NCI-H2081 treated with DMSO at 0.1 percent for 48 hours (cell line): ENCODE measurements around the gene ANKRD44.
"Not testable (repeated sequence)": the region's sequence is repeated elsewhere in the genome, so short reads cannot be mapped to it uniquely, and the experiment has no call there.

ENCODE experiments used
- DNase-seq: peaks from one replicate; lab custom pipeline; 2025; lab: John Stamatoyannopoulos, UW

Gene ANKRD44

DNA sequence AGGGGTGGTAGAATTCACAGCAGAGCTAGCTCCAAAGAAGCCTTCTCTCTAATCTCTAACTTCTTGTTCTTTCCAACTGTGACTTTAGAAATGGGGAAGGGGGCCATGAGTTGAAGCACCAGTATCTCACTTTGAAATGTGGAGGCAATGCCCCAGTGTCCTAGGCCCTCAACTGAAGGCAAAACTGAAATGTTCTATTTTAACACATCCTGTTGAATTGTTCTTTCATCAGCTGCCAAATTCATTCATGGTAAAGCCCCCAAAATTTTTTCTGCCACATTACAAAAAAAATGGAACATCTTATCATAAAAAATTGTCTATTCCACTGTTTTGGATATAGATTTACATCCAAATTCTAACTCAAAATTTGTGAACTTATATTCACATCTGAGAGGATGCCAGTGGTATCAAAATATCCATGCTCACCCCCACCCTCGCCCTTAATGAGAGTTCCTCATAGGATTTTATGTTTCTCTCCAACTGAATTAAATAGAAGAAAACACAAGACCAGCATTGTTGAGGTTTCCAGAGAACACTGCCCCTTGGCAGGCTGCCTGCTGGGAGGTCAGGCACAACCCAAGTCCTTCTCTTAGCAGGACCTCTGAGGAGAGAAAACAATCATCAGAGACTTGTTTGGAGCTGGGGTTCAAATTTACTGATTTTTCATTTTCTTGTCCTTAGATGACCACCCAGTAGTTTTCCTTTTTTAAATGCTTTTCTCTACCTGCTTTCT lies 236.7 kb downstream of the ANKRD44 start:
- no peak for DNase-seq

DNA sequence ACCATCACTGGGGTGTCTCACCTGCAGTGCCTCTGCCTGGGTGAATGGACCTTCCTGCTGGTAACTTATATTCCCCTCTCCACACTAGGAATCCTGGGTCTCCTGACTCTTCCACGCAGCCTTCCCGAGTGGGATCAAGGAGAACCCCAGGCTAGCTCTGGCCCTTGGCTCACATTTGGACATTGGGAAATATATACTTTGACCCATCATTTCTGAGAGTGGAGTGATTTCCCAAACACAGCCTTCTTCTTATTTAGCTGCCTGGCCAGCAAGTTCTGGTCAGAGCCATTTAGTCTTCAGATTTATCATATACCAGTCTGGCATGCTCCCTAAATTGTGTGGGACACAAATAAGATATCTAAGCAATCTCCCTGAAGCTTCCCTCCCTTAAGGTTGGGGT lies 237.3 kb downstream of the ANKRD44 start:
- DNase-seq: no peak

DNA sequence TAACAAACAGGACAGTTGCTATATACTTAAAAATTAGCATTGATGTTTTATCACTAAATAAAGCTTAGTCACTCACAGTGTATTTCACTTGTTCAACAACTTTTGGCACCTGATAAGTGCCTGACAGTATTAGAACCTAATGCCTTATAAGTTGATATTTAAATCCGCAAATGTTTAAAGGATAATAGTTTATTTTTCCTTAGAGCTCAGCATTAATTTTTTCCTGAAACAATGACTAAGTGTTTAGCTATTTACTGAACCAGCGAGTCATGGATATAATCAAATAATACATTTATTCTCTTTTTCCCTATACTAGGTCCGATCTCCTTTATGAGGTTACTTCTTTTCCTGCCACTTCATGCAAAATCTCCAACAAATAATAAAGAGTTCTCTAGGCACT lies 238.0 kb downstream of the ANKRD44 start:
- no peak for DNase-seq

DNA sequence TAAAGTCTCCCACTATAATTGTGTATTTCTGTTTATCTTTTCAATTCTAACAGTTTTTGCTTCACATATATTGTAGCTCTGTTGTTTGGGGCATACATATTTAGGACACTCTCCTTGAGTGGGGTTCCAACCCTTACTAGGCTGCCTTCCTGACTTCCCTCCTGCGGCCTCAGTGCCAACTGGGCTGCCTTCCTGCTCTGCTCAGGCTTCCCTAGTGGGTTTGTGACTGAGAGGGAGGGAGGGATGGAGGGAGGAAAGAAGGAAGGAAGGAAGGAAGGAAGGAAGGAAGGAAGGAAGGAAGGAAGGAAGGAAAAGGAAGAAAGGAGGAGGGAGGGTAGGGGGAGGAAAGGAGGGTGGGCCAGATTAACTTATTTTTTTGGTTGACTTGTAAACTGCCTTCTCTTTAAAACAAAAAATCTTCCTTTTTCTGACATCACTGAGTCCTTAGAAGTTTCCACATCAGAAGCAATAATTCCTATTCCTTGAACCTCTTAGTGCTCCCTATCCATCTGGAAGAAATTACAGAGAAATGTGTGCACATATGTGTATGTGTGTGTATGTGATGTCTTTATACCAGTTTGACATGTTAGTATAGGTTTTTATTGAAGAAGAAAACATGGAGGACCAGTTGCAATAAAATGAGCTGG lies 238.7 kb downstream of the ANKRD44 start:
- no peak for DNase-seq

DNA sequence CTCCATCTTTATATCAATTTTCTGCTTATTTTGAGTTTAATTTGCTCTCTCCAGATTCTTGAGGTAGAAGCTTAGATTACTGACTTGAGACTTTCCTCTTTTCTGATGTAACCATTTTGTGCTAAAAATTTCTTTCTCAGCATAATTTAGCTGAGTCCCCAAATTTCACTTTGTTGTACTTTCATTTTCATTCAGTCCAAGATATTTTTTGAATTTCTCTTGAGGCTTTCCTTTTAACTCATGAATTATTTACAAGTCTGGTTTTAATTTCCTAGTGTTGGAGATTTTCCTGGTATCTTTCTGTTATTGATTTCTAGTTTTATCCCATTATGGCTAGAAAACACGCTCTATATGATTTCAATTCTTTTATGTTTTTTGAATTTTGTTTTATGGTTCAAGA lies 239.4 kb downstream of the ANKRD44 start:
- DNase-seq: no peak

DNA sequence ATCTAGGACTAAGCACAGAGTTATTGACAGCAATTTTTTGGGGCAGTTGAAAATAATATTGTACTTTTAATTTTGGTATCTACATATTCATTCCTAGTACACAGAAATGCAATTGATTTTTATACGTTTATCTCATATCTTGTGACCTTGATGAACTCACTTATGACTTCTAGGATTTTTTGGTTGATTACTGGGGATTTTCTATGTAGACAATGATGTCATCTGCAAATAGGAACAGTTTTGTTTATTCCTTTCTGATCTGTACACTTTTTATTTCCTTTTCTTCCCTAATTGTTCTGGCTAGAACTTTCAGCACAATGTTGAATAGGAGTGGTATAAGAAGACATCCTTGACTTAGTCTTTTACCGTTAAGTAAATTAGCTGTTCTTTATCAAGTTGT lies 240.6 kb downstream of the ANKRD44 start:
- no peak for DNase-seq

DNA sequence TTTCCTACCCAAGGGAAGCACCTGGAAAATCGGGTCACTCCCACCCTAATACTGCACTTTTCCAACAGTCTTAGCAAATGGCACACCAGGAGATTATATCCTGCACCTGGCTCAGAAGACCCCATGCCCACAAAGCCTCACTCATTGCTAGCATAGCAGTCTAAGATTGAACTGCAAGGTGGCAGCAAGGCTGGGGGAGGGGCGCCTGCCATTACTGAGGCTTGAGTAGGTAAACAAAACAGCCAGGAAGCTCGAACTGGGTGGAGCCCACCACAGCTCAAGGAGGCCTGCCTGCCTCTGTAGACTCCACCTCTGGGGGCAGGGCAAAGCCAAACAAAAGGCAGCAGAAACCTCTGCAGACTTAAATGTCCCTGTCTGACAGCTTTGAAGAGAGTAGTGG lies 248.0 kb downstream of the ANKRD44 start:
- DNase-seq: not testable (repeated sequence)

DNA sequence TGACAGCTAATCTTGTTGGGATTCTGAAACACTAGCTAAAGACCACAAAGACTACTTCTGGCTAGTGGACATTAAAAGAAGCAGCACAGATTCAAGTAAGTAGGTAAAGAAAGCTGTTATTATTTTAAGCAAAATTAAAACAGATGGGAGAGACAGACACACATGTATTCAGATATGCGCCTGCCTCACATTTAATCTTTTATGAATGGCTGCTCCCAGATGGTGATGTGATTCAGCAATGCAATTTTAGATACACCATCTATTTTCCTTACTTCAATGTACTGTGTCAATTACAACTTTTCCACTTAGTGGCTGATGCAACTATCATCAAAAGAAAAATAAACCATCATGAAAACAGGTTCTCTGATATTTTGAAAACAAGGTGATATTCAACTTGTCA lies 251.1 kb downstream of the ANKRD44 start:
- DNase-seq: no peak

DNA sequence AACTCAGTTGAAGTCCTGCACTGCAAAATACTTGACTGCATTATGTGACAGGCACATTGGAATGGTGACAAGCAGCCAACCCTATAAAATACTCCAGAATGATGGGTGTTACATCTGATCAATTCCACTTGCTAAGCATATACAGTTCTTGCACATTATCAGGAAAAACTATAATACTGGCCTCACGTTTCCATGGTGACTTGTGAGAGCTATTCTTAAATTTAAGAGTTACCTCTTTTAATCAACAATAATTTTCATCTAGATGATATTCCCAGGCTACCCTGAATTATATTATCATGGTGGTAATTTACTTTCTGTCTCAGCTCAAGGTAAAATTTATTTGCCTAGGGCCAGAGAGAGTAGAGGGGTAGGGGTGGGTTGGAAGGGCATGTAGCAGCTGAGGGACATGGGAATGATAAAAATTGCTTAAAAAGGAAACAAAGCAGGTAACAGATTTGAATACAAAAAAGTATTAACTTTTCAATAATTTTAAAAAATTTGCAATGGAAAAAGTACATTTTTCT lies 251.7 kb downstream of the ANKRD44 start:
- no peak for DNase-seq

DNA sequence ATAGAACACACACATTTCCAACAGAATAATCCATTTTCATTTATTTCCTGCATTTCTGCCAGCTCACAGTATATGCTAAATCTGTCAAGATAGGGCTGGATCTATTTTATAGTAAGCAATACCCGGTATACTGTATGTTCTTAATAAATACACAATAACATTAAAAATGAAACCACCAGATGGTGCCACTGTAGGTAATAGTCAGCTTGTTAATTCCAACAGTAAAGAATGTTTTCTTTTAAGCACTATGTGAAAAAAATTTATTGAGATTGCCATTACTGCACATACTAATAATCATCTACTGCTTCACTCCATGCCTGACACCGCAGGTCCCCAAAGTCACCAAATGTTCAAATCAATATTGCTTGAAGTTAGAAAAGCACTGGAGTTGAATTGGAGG lies 252.6 kb downstream of the ANKRD44 start:
- DNase-seq: no peak

DNA sequence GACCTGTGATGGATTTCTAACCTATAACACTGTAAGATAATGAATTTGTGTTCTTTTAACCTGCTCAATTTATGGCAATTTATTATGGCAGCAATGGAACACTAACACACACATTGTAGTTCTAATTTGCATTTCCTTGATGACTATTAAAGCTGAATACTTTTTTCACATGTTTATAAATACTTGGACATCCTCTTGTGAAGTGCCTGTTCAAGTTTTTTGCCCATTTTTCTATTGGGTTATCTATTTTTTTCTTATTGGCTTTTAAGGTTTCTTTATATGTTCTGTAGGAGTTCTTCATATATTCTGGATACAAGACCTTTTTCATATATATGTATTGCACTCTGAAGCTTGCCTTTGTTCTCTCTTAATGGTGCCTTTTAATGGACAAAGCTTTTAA lies 255.5 kb downstream of the ANKRD44 start:
- DNase-seq: no peak

DNA sequence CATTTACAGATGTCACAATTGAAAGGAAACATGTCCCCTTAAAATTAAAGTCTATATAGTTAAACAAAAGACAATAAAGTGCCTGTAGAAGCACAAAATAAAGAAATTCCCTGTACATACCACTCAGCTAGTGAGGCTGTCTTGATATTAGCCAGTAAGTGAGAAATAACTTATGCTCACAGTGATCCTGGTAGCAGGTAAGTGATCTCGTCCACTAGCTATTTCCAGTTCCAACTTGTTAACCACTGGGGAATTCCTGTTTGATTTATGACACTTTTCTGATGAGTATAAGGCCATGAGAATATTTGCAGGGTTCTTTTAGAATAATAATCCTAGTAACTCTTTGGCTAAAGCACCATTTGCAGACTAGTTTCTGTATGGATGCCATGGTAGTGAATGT lies 256.1 kb downstream of the ANKRD44 start:
- DNase-seq: no peak

DNA sequence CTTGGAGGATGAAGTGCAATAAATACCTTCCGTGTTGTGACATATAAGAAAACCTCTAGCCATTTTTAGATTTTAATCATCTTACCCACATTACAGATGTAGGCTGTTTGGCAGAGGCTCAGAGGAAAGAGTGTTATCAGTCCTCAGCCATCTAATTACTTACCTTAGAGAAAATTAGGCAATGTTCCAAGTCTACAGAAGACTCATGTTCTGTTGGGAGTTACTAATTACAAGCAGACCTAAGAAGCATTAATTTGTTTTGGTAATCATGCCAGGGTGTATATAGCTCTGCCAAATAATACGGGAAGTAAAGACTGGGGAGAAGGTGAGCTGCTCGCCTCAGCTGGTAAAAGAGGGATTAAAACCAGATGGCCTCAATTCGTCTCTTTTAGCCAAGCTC lies 258.2 kb downstream of the ANKRD44 start:
- no peak for DNase-seq

DNA sequence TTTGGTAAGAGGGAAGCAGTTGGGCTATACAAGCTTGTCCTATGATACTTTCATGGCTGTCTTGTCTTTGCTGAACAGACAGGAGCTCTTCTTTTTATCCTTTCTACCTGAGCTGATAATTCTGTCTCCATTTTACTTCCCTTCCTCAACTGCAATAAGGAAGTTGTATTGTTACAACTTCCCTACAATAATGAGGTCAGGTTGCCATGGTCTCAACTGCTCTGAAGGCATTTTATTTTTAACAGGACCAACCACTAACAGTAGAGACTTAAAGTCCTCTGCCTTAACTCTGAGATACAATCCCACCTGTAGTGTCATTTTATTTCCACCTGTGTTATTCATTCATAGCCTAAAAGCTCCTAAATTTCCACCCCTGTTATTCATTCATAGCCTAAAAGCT lies 265.5 kb downstream of the ANKRD44 start:
- DNase-seq: no peak

DNA sequence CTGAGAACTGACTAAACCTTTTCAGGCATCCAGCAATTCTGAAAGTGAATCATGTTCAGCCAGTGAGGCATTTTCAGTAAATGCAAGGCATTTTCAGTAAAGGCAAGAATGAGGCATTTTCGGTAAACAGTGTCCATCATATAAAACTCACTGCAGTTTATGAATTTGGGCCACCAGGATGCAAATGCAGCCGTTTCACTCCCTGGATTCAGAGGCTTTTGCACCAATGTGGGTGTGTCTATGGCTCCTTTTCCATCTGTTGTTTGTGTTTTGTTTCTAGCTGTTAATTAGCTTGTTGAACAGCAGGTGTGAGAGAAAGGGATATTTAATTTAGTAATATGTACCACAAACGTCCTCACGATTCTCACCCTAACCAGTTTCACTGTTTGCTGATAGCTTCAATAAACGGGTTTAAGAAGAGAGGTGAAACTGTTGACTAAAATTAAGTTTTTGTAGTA lies 267.8 kb downstream of the ANKRD44 start:
- no peak for DNase-seq

DNA sequence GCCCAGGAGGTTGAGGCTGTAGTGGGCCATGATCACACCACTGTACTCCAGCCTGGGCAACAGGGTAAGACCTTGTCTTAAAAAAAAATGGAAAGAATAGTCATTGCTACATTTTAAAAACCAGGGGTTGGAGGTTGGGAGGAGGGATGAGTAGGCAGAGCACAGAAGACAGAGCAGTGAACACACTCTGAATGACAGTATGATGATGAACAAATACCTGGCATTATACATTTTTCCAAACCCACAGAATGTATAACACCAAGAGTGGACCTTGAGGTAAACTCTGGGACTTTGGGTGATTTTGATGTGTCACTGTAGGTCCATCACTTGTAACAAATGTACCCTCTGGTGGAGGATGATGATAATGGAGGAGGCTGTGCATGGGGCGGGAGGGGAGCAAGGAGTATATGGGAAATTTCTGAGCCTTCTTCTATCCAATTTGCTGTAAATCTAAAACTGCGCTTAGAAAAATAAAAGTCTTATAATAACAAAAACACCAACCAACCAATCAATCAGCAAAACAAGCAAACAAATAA lies 272.6 kb downstream of the ANKRD44 start:
- DNase-seq: no peak

DNA sequence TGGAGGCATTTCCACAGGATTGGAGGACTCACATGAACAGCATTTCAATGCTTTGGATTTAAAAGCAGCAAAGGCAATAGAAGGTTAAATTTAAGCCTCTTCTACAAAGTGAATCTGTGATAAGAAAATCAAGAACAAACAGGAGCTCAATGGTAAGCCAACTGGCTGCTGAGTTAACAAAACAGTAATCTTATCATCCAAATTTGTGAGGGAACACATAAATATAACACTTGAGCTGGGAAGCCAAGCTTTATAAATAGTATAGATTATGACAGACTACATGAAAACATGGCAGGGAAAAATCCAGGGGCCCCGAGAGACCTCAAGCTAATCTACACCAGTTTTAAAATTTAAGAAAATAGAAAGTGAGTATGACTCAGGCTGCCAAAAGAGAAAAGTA lies 275.6 kb downstream of the ANKRD44 start:
- no peak for DNase-seq

DNA sequence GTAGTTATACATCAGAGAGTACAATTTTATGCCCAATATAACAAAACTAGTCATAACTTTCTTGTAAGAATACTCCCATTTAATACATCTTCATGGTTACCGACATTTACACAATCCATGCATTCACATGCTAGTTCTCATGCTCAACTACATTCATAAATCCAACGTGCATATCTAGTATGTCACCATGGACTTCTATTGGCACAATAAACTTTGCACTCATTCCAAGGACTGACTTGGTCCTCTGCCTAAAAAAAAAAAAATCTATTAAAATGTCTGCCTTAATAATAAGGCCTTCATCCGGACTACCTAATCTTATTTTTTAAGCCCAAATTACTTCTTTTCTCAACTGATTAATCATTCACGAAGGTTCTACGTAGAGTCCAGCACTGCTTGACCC lies 276.3 kb downstream of the ANKRD44 start:
- no peak for DNase-seq

DNA sequence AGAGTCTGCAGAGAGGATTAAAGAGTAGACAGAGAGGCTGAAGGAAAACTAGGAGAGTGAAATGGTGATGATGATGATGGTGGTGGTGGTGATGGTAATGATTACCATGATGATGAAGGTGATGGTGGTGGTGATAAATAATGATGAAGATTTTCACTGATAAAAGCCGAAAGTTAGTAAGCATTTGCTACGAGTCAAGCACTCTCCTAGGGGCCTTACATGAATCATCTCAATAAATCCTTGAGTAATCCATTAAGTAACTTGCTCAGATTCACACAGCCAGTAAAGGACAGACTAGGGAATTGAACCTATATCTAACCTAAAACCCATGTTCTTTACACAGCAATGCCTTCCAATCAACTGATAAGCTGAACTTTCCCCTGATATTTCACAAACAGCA lies 277.4 kb downstream of the ANKRD44 start:
- DNase-seq: no peak

DNA sequence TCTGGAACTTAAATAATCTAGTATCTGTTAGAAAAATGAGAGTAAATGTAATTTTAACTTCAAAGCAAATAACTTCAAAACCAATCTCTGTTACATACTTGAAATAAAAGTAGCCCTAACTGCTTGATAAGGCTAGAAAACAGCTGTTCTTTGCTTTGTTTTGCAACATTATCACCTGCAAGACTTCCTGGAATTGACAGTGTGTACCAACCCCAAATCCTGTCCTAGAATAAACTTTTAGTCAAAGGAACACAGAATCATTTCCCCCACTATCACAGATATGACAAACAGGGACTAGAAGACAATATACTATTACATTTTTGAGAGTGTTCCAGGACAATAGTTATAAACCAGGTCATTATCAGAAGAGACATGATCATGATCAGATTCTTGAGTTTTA lies 278.8 kb downstream of the ANKRD44 start:
- DNase-seq: no peak

DNA sequence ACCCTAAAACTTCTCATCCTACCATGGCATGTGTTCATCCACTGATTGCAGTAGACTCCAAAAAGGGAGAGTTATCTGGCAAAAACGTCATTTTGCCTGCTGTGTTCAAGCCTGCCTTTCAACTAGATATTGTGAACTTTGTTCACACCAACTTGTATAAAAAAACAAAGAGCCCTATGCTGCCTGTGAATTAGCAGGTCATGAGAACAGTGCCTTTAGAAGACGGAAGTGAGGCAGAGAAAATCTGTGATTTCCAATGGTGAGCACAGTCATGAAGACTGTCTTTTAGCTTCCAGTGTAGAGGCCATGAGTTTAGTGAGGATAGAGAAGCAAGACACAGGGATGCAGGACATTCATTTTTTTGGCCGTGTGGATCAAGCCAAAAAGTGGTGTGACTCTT lies 280.5 kb downstream of the ANKRD44 start:
- DNase-seq: no peak

DNA sequence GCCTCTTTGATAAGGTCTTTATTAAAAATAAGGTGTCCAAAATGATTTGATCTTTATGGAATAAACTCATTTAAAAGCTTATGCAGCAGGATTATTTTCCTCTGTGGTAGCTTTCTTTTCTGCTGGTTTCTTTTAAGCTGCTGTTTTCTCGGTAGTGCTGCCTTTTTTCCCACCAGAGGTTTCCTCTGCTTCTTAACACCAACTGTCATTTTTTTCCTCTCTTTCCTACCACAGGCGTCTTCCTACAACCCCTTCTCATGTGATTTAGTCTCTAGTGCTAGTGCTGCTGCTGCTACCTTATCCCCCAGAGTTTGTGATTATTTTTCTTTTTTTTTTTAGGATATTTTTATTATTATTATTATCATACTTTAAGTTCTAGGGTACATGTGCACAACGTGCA lies 281.9 kb downstream of the ANKRD44 start:
- no peak for DNase-seq

DNA sequence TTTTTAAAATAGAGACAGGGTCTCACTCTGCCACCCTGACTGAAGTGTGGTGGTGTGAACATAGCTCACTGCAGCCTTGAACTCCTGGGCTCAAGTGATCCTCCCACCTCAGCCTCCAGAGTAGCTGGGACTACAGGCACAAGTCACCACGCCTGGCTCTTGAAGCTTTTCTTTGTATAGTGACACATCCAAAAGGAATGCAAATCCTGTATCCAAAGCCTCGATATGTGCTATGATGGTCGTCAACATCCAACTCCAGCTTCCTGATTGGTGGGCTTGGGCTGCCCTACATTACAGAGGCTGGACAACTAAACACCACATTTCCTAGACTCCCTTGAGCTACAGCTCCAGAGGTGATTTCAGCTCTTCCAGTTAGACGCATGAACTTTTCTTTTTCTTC lies 282.4 kb downstream of the ANKRD44 start:
- no peak for DNase-seq
